Colon (tissue), 2 donors: ENCODE measurements around the gene DYNLT2.
"Not testable (repeated sequence)": the region's sequence is repeated elsewhere in the genome, so short reads cannot be mapped to it uniquely, and the experiment has no call there.

Experiments
- FAIRE-seq: peaks from 2 replicates; lab custom pipeline; 2012; peaks lifted over from hg19 to GRCh38; lab: Jason Lieb, UNC
- donor health status: control.
- donor health status: control.

DYNLT2 gene

DNA sequence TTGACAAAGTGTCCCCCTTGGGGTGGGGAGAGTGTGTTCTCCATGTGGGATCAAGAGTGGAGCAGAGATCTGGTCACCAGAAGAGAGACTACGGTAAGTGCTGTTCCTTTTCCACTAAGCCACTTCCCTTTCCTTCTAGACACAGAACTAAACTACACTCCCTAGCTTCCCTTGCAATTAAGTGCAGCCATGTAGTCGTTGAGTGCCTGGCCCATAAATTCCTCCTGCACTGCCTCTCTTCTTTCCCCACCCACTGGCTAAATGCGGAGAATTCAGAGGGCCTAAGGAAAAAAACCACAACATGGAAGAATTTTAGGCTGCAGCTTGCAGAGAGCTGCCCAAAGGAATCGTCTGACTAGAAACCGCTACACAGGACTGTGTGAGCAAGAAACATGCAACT, 51.1 kb downstream of the DYNLT2 start:
- no peak for FAIRE-seq

GRCh38 chr6:169697115-169697514, 54.3 kb downstream of the DYNLT2 start:
- FAIRE-seq, result not testable (repeated sequence)

DNA sequence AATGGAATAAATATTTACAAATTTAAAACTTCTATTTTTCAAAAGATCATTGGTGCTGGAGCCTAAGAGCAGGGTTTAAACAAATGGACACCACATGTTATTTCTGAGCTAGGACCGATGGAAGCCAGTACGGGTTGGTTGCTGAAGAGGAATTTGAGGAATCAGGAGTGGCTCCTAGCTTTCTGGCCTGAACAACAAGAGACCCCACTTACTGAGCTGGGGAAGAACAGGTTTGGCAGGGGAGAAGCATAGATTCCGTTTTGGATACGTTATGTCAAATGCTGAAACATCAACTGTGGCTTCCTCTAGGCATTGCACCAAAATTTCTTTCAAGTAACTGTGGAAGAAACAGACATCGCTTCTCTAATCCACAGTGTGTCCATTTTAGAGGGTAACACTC, 56.2 kb downstream of the DYNLT2 start:
- no peak for FAIRE-seq

DNA sequence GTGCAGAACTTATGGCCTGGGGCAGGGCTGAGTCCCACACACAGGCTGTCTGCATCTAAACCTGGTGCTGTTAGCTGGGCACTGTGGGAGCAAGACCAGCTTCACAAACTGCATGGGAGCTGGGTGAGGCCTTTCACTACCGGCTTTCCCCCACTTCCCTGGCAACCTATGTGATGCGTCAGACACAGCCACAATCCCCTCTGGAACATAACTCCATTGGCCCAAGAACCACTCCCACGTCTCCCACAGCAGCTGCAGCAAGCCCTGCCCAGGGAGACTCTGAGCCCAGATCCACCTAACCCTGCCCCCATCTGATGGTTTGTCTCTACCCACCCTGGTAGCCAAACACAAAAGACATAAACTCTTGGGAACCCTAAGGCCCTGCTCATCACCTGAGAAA, 58.9 kb downstream of the DYNLT2 start:
- FAIRE-seq, result no peak

DNA sequence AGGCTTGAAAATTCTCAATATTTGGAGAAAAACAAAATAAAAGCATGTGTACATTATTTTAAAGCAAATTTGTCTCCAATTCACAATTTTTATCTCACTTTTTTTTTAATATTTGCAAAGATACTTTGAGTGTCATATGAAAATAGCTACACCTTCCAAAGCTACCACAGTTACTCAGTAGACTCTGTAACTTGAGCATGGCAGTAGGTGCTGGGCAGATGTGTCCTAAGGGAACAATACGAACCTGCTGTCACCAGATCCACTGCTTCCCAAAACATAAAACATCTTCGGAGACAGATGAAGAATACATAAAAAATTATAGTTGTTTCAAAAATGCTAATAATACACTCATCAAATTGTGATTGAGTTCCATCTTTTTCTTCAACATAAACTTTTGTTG, 60.1 kb downstream of the DYNLT2 start:
- FAIRE-seq, result no peak
